Kidney (tissue), 14 donors: Measurements from ENCODE around the gene SEC63. TPM values are rescaled to one million over a fixed set of nuclear protein-coding genes. Genes with fewer than 3 reads are reported as not detected.
"Not testable (repeated sequence)": the region's sequence is repeated elsewhere in the genome, so short reads cannot be mapped to it uniquely, and the experiment has no call there.

Experiments used
- DNase-seq, 5 donors: peaks; one replicate each; pipeline ENCODE4 v3.0.0-alpha.2; 2013 to 2020
- FAIRE-seq: peaks from 2 replicates; lab custom pipeline; 2012; peaks lifted over from hg19 to GRCh38; lab: Jason Lieb, UNC
- H3K27ac ChIP-seq, 2 donors: one replicate each; pipeline ENCODE4 v1.7.0; 2013; ENCODE audit warnings: low read depth in 2 of 2, low read length in 2 of 2, inconsistent platforms in 1 of 2
- H3K27me3 ChIP-seq: one replicate; pipeline ENCODE4 v1.7.1; 2013; ENCODE audit warnings: low read length, inconsistent platforms; ENCODE audit not compliant: control insufficient read depth, insufficient read depth
- H3K36me3 ChIP-seq, 3 donors: one replicate each; pipeline versions ENCODE4 v1.7.0 to v1.7.1; 2013; ENCODE audit warnings: low read length in 3 of 3, control low read depth in 1 of 3, inconsistent platforms in 1 of 3; ENCODE audit not compliant: insufficient read depth in 3 of 3, control insufficient read depth in 2 of 3
- H3K4me1 ChIP-seq, 3 donors: one replicate each; pipeline versions ENCODE4 v1.7.0 to v1.7.1; 2013; ENCODE audit warnings: low read length in 3 of 3, inconsistent platforms in 1 of 3, low read depth in 1 of 3; ENCODE audit not compliant: control insufficient read depth in 2 of 3, insufficient read depth in 2 of 3
- H3K4me3 ChIP-seq, 3 donors: one replicate each; pipeline versions ENCODE4 v1.7.0 to v1.8.1; 2013; ENCODE audit warnings: low read length in 3 of 3, control low read depth in 1 of 3, inconsistent platforms in 1 of 3
- H3K9ac ChIP-seq, 3 donors: one replicate each; pipeline versions ENCODE4 v1.7.0 to v1.7.1; 2013; ENCODE audit warnings: low read length in 3 of 3, control low read depth in 1 of 3, inconsistent platforms in 1 of 3
- H3K9me3 ChIP-seq, 3 donors: one replicate each; pipeline versions ENCODE4 v1.7.0 to v1.7.1; 2013; ENCODE audit warnings: low read length in 3 of 3, control low read depth in 1 of 3, inconsistent platforms in 1 of 3; ENCODE audit not compliant: control insufficient read depth in 2 of 3, insufficient read depth in 1 of 3
- CTCF ChIP-seq: IDR thresholded peaks from 3 replicates; pipeline ENCODE4 v1.5.1; 2012; ENCODE audit warnings: mild to moderate bottlenecking, moderate library complexity, borderline replicate concordance; ENCODE audit not compliant: insufficient read depth; ENCODE audit errors: extremely low read depth
- intact Hi-C: fragments of 100-400 bp; cut with DNase I; formaldehyde crosslinking; loops from one replicate; pipeline ENCODE4 v1.11.1; 2022
- polyA plus RNA-seq: library from polyadenylated mRNA; stranded (reverse); fragments of 350-450 nt; fragmentation: Illumina TruSeq; extraction: RNeasy Lipid Tissue Mini Kit (QIAGEN cat#74804); gene quantifications from one replicate; pipeline ENCODE4 v1.2.3, GENCODE V29; 2014; ENCODE audit warnings: low read depth, low replicate concordance; ENCODE audit not compliant: insufficient read depth
- total RNA-seq: library from RNA; stranded (reverse); fragmentation: NEBNext Ultra II Directional; extraction: Animal tissue kit (Norgen Biotek cat#: 25700); gene quantifications from one replicate; pipeline ENCODE4 v1.2.1, GENCODE V29; 2021
- donor health status: control.
- donor health status: control.
- donor health status: control.
- donor health status: control.
- donor health status: control.
- donor health status: DM: yes; HTN: yes; CAD: no.
- donor health status: Normal renal cell carcinoma (clear cell type).

Gene SEC63
- total and polyA plus RNA-seq, 2 donors from 2014 or later = 31.4 to 88.8 TPM

GRCh38 chr6:107879941-107880340 is 78.1 kb downstream of the SEC63 start:
- Histone ChIP-seq H3K4me1 (no peaks in the 10 kb centered on the region), H3K27ac (no peak overlapping the region), H3K9me3 (no peaks in the 10 kb centered on the region), H3K36me3 (peaks cover 0 to 8% (median 4%) of the 10 kb centered on the region in 3 donors), H3K9ac (no peak overlapping the region), H3K4me3 (no peak overlapping the region), H3K27me3 (no peaks in the 10 kb centered on the region)
- FAIRE-seq (no peak), DNase-seq (no peak)
- intact Hi-C loops = no loop called here
- TF ChIP-seq CTCF = no peak

- DNase-seq (no peak), FAIRE-seq (no peak)
- Histone ChIP-seq H3K36me3 (peaks cover 2 to 8% (median 4%) of the 10 kb centered on the region in 3 donors), H3K9me3 (no peaks in the 10 kb centered on the region), H3K27ac (no peak overlapping the region), H3K9ac (no peak overlapping the region), H3K27me3 (no peaks in the 10 kb centered on the region), H3K4me1 (no peaks in the 10 kb centered on the region), H3K4me3 (no peak overlapping the region)
- no peak for TF ChIP-seq CTCF
- intact Hi-C loops = no loop called here
Measured at GRCh38 chr6:107877968-107878367, 80.0 kb downstream of the SEC63 start.

- H3K9me3 ChIP-seq = no peaks in the 10 kb centered on the region
- no peak for DNase-seq
- H3K9ac ChIP-seq = no peak overlapping the region
- TF ChIP-seq CTCF = no peak
- H3K36me3 ChIP-seq = peaks cover 2 to 12% (median 2%) of the 10 kb centered on the region in 3 donors
- H3K4me1 ChIP-seq = no peaks in the 10 kb centered on the region
- H3K27me3 ChIP-seq = no peaks in the 10 kb centered on the region
- intact Hi-C loops = no loop called here
- no peak for FAIRE-seq
- no peak overlapping the region for H3K27ac ChIP-seq
- H3K4me3 ChIP-seq = no peak overlapping the region
Measured at GRCh38 chr6:107871976-107872375, 86.0 kb downstream of the SEC63 start.

- H3K27ac ChIP-seq, H3K4me1 ChIP-seq, H3K9me3 ChIP-seq, H3K4me3 ChIP-seq, H3K9ac ChIP-seq, H3K27me3 ChIP-seq, FAIRE-seq, intact Hi-C loops, DNase-seq: not testable (repeated sequence)
- H3K36me3 ChIP-seq = peaks cover 2 to 12% (median 2%) of the 10 kb centered on the region in 3 donors
Measured at GRCh38 chr6:107871512-107871911, 86.5 kb downstream of the SEC63 start.
